AG04450 (cell line): ENCODE data around the gene GRM5. TPM values are rescaled to one million over a fixed set of nuclear protein-coding genes. Genes with fewer than 3 reads are reported as not detected.
A peak's percentile ranks its signal among the peaks of the same experiment; 100 is the strongest.

Source experiments
- CTCF ChIA-PET: fragments of 300-600, 350-600 bp; formaldehyde crosslinking; extraction: SDS; loops from one replicate; lab custom pipeline; 2022; ENCODE audit warnings: antibody characterized with exemption, inconsistent platforms; lab: Charles Lee
- POLR2A ChIA-PET: fragments of 350-600 bp; formaldehyde crosslinking; extraction: SDS; loops from one replicate; lab custom pipeline; 2021; ENCODE audit warnings: antibody characterized with exemption, inconsistent platforms; lab: Yijun Ruan, JAX
- DNase-seq: peaks from one replicate; pipeline ENCODE4 v3.0.0-alpha.2; 2011; ENCODE audit warnings: low read depth, low spot score
- H3K27ac ChIP-seq: one replicate; pipeline ENCODE4 v1.5.1; 2012; ENCODE audit warnings: low read depth, low read length, control low read depth
- H3K27me3 ChIP-seq: one replicate; pipeline ENCODE4 v1.6.0; 2012; ENCODE audit warnings: low read length; ENCODE audit not compliant: control insufficient read depth, insufficient read depth
- H3K4me3 ChIP-seq: 2 replicates; pipeline ENCODE4 v1.5.1; 2011; ENCODE audit warnings: mild to moderate bottlenecking, low read depth, low read length, control low read depth
- H3K9me3 ChIP-seq: 2 replicates; pipeline ENCODE4 v1.5.1; 2012; ENCODE audit warnings: low read length; ENCODE audit not compliant: control insufficient read depth, insufficient read depth
- CTCF ChIP-seq: IDR thresholded peaks from 2 replicates; pipeline ENCODE4 v1.5.1; 2011; ENCODE audit warnings: low read depth, low read length, control low read depth, inconsistent platforms
- polyA plus RNA-seq: library from polyadenylated mRNA; depleted of rRNA; stranded (reverse); fragments of >200 nt; gene quantifications from 2 replicates; pipeline ENCODE4 v1.2.3, GENCODE V29; 2011; rRNA removed
- small RNA-seq: library from RNA; depleted of rRNA; stranded (forward); fragments of <200 nt; gene quantifications from one replicate; pipeline ENCODE3, GENCODE V24; 2012; ENCODE audit warnings: low read depth; ENCODE audit not compliant: insufficient read length

Gene GRM5
- polyA plus RNA-seq, 1 experiment: 0.01 TPM

- Histone ChIP-seq H3K9me3 (no peaks in the 10 kb centered on the region), H3K27me3 (no peaks in the 10 kb centered on the region), H3K4me3 (no peak overlapping the region), H3K27ac (no peak overlapping the region)
- ChIA-PET POLR2A (no interaction called here), CTCF (no interaction called here)
- no peak for DNase-seq
- no peak for TF ChIP-seq CTCF
These were observed 609.8 kb downstream of the GRM5 start for GRCh38 chr11:88455974-88456373.

GRCh38 chr11:88454881-88455280 lies 610.9 kb downstream of the GRM5 start:
- no peaks in the 10 kb centered on the region for H3K9me3 ChIP-seq
- POLR2A ChIA-PET: no interaction called here
- CTCF ChIA-PET: no interaction called here
- H3K27ac ChIP-seq: no peak overlapping the region
- no peak overlapping the region for H3K4me3 ChIP-seq
- H3K27me3 ChIP-seq: no peaks in the 10 kb centered on the region
- no peak for TF ChIP-seq CTCF
- DNase-seq: peak; percentile 29

Small RNA genes lying within 50 kb of the gene (small RNA-seq; reads per million reads assigned to genes)
- gene RNU6-16P: 1.1 reads per million

Other genes with a start within 250 kb of the GRM5 start
- gene TYR, start 111.9 kb upstream of the GRM5 start, polyA plus RNA-seq: not detected in 2 replicates